GM21390 (cell line): ENCODE results near the gene TCL1B.

Experiments used
- ATAC-seq: cut with Tn5 transposase; IDR thresholded peaks from one replicate; pipeline ENCODE4 v1.9.1; 2021; ENCODE audit not compliant: unreplicated experiment

Gene TCL1B

GRCh38 chr14:95700221-95700976 is 14.2 kb downstream of the TCL1B start:
- ATAC-seq, result no peak

- no peak for ATAC-seq
Measured at GRCh38 chr14:95701846-95702221, 15.6 kb downstream of the TCL1B start.

GRCh38 chr14:95703341-95703740 is 17.1 kb downstream of the TCL1B start:
- ATAC-seq, result no peak

GRCh38 chr14:95703805-95704204 is 17.6 kb downstream of the TCL1B start:
- ATAC-seq, result no peak

- no peak for ATAC-seq
Measured at GRCh38 chr14:95705518-95705917, 19.3 kb downstream of the TCL1B start.

GRCh38 chr14:95707327-95707726 is 21.1 kb downstream of the TCL1B start:
- no peak for ATAC-seq

- ATAC-seq, result no peak
Measured at GRCh38 chr14:95710106-95710505, 23.9 kb downstream of the TCL1B start.

GRCh38 chr14:95711476-95712176 is 25.4 kb downstream of the TCL1B start:
- ATAC-seq, result no peak

- no peak for ATAC-seq
Measured at GRCh38 chr14:95712398-95712797, 26.2 kb downstream of the TCL1B start.

GRCh38 chr14:95713596-95714371 is 27.6 kb downstream of the TCL1B start, which contains the start of gene TCL1A:
Gene TCL1A (minus strand): TSS chr14:95714125. CDS start chr14:95714066, 59 bp downstream.
- ATAC-seq, result peak; percentile 74

GRCh38 chr14:95722525-95723190 is 36.4 kb downstream of the TCL1B start:
- no peak for ATAC-seq

- peak; percentile 74 for ATAC-seq
Measured at GRCh38 chr14:95725685-95726336, 39.6 kb downstream of the TCL1B start.

- ATAC-seq, result no peak
Measured at GRCh38 chr14:95727056-95727700, 41.0 kb downstream of the TCL1B start.

GRCh38 chr14:95729402-95730028 is 43.3 kb downstream of the TCL1B start:
- peak; percentile 60 for ATAC-seq

GRCh38 chr14:95730126-95730525 is 43.9 kb downstream of the TCL1B start:
- no peak for ATAC-seq

GRCh38 chr14:95733212-95733611 is 47.0 kb downstream of the TCL1B start:
- ATAC-seq, result no peak

GRCh38 chr14:95739356-95739755 is 53.1 kb downstream of the TCL1B start:
- no peak for ATAC-seq

- no peak for ATAC-seq
Measured at GRCh38 chr14:95741038-95741490, 54.8 kb downstream of the TCL1B start.

GRCh38 chr14:95741781-95742180 is 55.6 kb downstream of the TCL1B start:
- no peak for ATAC-seq
